Thoracic aorta (tissue), 2 donors: ENCODE data around the gene SPHK2. TPM values are rescaled to one million over a fixed set of nuclear protein-coding genes. Genes with fewer than 3 reads are reported as not detected.

Experiments used
- ATAC-seq: fragments of 150-250 bp; one replicate; pipeline ENCODE4 v1.8.0; 2017; ENCODE audit warnings: low read depth; ENCODE audit not compliant: insufficient number of reproducible peaks, low FRiP score
- DNase-seq: peaks from one replicate; pipeline ENCODE4 v3.0.0-alpha.2; 2020; ENCODE audit warnings: low spot score
- H3K27ac ChIP-seq, 2 donors: fragments of 200-600 bp; sonication (generic); 1 replicate in 1 of 2; 2 replicates in 1 of 2; pipeline ENCODE4 v1.5.1; 2016; ENCODE audit warnings: mild to moderate bottlenecking in 2 of 2, moderate library complexity in 2 of 2
- H3K27me3 ChIP-seq: fragments of 200-600 bp; sonication (generic); replicated peaks from 2 replicates; pipeline ENCODE4 v1.6.0; 2016; ENCODE audit warnings: mild to moderate bottlenecking; ENCODE audit not compliant: insufficient read depth
- H3K36me3 ChIP-seq: fragments of 200-600 bp; sonication (generic); one replicate; pipeline ENCODE4 v1.5.1; 2016
- H3K4me1 ChIP-seq, 2 donors: fragments of 200-600 bp; sonication (generic); 1 replicate in 1 of 2; 2 replicates in 1 of 2; pipeline versions ENCODE4 v1.5.1 to v1.6.0; 2016; ENCODE audit warnings: low read depth in 2 of 2, mild to moderate bottlenecking in 1 of 2; ENCODE audit not compliant: control insufficient read depth in 1 of 2
- H3K4me3 ChIP-seq: fragments of 200-600 bp; sonication (generic); 2 replicates; pipeline ENCODE4 v1.5.1; 2016; ENCODE audit warnings: mild to moderate bottlenecking
- H3K9me3 ChIP-seq: fragments of 200-600 bp; sonication (generic); 2 replicates; pipeline ENCODE4 v1.5.1; 2016
- CTCF ChIP-seq: fragments of 200-600 bp; sonication (generic); IDR thresholded peaks from one replicate; pipeline ENCODE4 v1.5.1; 2019; ENCODE audit warnings: antibody characterized with exemption
- total RNA-seq, 2 donors: library from RNA; depleted of rRNA; stranded (reverse); fragments of >200 nt; gene quantifications; one replicate each; pipeline versions ENCODE4 v1.1.0 to v1.2.3, GENCODE V29; 2016

SPHK2 gene
- total RNA-seq, 2 donors from 2014 or later: 16.2 to 49.0 TPM

GRCh38 chr19:48664476-48664875 lies 45.2 kb downstream of the SPHK2 start:
- Histone ChIP-seq H3K36me3 (no peaks in the 10 kb centered on the region), H3K4me3 (no peak overlapping the region), H3K27ac (no peak overlapping the region), H3K9me3 (no peaks in the 10 kb centered on the region), H3K4me1 (peaks cover 0 to 6% of the 10 kb centered on the region in 2 donors), H3K27me3 (no peaks in the 10 kb centered on the region)
- TF ChIP-seq CTCF: no peak
- DNase-seq (no peak), ATAC-seq (no peak)

DNA sequence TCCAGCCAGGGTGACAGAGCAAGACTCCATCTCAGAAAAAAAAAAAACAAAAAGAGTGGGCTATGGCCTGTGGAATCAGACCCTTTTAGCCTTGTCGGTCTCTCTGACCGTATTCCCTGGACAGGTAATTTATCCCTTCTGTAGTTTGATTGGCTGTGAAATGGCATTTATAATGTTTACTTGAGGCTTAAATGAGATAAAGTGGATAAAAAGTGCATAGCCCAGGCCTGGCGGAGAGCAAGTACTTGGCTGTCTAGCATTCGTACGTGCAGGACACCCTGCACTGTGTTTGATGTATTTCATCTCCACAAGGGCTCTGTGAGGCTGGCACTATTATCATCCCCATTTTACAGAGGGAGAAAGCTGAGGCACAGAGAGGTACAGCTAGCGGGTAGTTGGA lies 46.5 kb downstream of the SPHK2 start:
- no peak for TF ChIP-seq CTCF
- Histone ChIP-seq H3K4me3 (no peak overlapping the region), H3K9me3 (no peaks in the 10 kb centered on the region), H3K36me3 (no peaks in the 10 kb centered on the region), H3K27me3 (no peaks in the 10 kb centered on the region), H3K27ac (no peak overlapping the region), H3K4me1 (peaks cover 0 to 6% of the 10 kb centered on the region in 2 donors)
- ATAC-seq (no peak), DNase-seq (no peak)

DNA sequence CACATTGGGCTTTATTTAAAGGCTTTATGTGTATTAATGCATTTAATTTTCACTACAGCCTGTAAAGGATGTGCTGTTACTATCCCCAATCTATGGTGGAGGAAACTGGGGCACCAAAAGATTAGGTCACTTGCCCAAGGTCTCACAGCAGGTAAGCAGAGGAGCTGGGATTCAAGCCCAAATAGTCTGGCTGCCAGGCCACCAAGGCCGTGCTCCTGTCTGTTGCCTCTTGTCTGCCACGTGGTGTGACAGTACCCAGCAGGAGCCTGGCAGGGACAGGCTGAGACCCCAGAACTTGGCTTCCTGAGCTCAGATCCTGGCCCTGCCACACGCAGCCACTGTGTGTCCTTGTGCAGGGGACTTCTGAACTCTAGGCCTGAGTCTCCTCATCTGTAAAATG lies 49.0 kb downstream of the SPHK2 start:
- Histone ChIP-seq H3K4me3 (no peak overlapping the region), H3K4me1 (no peaks in the 10 kb centered on the region), H3K27me3 (no peaks in the 10 kb centered on the region), H3K36me3 (no peaks in the 10 kb centered on the region), H3K9me3 (no peaks in the 10 kb centered on the region), H3K27ac (no peak overlapping the region)
- no peak for ATAC-seq
- no peak for TF ChIP-seq CTCF
- no peak for DNase-seq

- no peaks in the 10 kb centered on the region for H3K36me3 ChIP-seq
- DNase-seq (no peak), ATAC-seq (no peak)
- no peak overlapping the region for H3K4me3 ChIP-seq
- no peaks in the 10 kb centered on the region for H3K27me3 ChIP-seq
- no peak overlapping the region for H3K27ac ChIP-seq
- no peaks in the 10 kb centered on the region for H3K9me3 ChIP-seq
- no peaks in the 10 kb centered on the region for H3K4me1 ChIP-seq
- no peak for TF ChIP-seq CTCF
Observed at GRCh38 chr19:48668761-48669160, 49.5 kb downstream of the SPHK2 start.

- H3K27ac ChIP-seq: no peak overlapping the region
- DNase-seq (no peak), ATAC-seq (no peak)
- H3K27me3 ChIP-seq: no peaks in the 10 kb centered on the region
- H3K36me3 ChIP-seq: no peaks in the 10 kb centered on the region
- H3K4me1 ChIP-seq: peaks cover 0 to under 1% of the 10 kb centered on the region in 2 donors
- TF ChIP-seq CTCF: no peak
- no peak overlapping the region for H3K4me3 ChIP-seq
- no peaks in the 10 kb centered on the region for H3K9me3 ChIP-seq
Observed at GRCh38 chr19:48669903-48670668, 50.8 kb downstream of the SPHK2 start.
